GM13977 (cell line): Measurements from ENCODE around the gene GATAD2A.
"Not testable (repeated sequence)": the region's sequence is repeated elsewhere in the genome, so short reads cannot be mapped to it uniquely, and the experiment has no call there.

Experiments used
- DNase-seq: peaks from one replicate; pipeline ENCODE4 v3.0.0; 2012; ENCODE audit warnings: low spot score
- CTCF ChIP-seq: IDR thresholded peaks from 2 replicates; pipeline ENCODE4 v1.5.1; 2012; ENCODE audit warnings: mild to moderate bottlenecking, control low read depth; ENCODE audit not compliant: insufficient read depth; ENCODE audit errors: extremely low read depth, missing control alignments
- in situ Hi-C: fragments of 300-500 bp; cut with MboI; formaldehyde crosslinking; loops from one replicate; pipeline ENCODE4 v1.12.0; 2022; ENCODE audit warnings: low sequenced_read_pairs, low pct_unique_long_range_greater_than_20kb, mixed read lengths, inconsistent platforms; ENCODE audit not compliant: unreplicated experiment

Gene GATAD2A

GRCh38 chr19:19464339-19465098 is 59.0 kb downstream of the GATAD2A start:
- DNase-seq: no peak
- in situ Hi-C loops: no loop called here

GRCh38 chr19:19465436-19466070 is 60.1 kb downstream of the GATAD2A start:
- no peak for TF ChIP-seq CTCF
- in situ Hi-C loops: no loop called here
- DNase-seq: no peak

More at GRCh38 chr19:19464339-19465098, 59.0 kb downstream of the GATAD2A start:
- TF ChIP-seq CTCF: no peak

- TF ChIP-seq CTCF: no peak
- in situ Hi-C loops: no loop called here
- DNase-seq: no peak
Measured at GRCh38 chr19:19466201-19466600, 60.7 kb downstream of the GATAD2A start.

GRCh38 chr19:19468424-19469050 is 63.1 kb downstream of the GATAD2A start:
- in situ Hi-C loops: no loop called here
- no peak for DNase-seq
- no peak for TF ChIP-seq CTCF

GRCh38 chr19:19470579-19470978 is 65.1 kb downstream of the GATAD2A start:
- DNase-seq: no peak
- in situ Hi-C loops: no loop called here
- TF ChIP-seq CTCF: no peak

- TF ChIP-seq CTCF: no peak
- DNase-seq: no peak
- in situ Hi-C loops: no loop called here
Measured at GRCh38 chr19:19471682-19472081, 66.2 kb downstream of the GATAD2A start.

GRCh38 chr19:19472106-19472505 is 66.6 kb downstream of the GATAD2A start:
- in situ Hi-C loops, DNase-seq: not testable (repeated sequence)
